ENCODE results near the gene RECK.

DNA sequence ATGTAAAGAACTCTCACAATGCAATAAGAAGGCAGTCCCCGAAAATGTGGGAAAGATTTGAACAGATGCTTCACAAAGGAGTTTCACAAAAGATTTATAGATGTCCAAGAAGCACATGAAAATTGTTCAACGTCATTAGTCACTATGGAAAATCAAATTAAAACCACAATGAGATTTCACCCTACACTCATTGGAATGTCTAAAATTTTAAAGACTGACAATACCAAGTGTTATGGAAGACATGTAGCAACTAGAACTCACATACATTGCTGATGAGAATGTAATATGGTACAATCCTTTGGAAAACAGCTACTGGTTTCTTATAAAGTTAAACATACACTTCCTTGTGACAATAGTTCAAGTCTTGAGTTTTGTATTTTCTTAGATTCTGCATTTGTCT is 11.0 kb upstream of the RECK start:
- no peak for TF ChIP-seq POLR2A (IDR thresholded peaks at IDR 0.05)
- TF ChIP-seq, protein P1, sequence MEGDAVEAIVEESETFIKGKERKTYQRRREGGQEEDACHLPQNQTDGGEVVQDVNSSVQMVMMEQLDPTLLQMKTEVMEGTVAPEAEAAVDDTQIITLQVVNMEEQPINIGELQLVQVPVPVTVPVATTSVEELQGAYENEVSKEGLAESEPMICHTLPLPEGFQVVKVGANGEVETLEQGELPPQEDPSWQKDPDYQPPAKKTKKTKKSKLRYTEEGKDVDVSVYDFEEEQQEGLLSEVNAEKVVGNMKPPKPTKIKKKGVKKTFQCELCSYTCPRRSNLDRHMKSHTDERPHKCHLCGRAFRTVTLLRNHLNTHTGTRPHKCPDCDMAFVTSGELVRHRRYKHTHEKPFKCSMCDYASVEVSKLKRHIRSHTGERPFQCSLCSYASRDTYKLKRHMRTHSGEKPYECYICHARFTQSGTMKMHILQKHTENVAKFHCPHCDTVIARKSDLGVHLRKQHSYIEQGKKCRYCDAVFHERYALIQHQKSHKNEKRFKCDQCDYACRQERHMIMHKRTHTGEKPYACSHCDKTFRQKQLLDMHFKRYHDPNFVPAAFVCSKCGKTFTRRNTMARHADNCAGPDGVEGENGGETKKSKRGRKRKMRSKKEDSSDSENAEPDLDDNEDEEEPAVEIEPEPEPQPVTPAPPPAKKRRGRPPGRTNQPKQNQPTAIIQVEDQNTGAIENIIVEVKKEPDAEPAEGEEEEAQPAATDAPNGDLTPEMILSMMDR (IDR thresholded peaks at IDR 0.05) = no peak
